Mesendoderm (in vitro differentiated cells): Measurements from ENCODE around the gene PSD.

Source experiments
- DNase-seq: peaks from one replicate; pipeline ENCODE4 v3.0.0; 2013
- H2AK5ac ChIP-seq: 2 replicates; pipeline ENCODE4 v1.6.1; 2013; ENCODE audit warnings: low read length, inconsistent platforms
- H2BK120ac ChIP-seq: 2 replicates; pipeline ENCODE4 v1.6.1; 2013; ENCODE audit warnings: low read depth, mild to moderate bottlenecking, low read length, moderate library complexity, mixed read lengths
- H2BK15ac ChIP-seq: replicated peaks from 2 replicates; pipeline ENCODE4 v1.6.1; 2013; ENCODE audit warnings: low read depth, mild to moderate bottlenecking, moderate library complexity
- H2BK5ac ChIP-seq: 2 replicates; pipeline ENCODE4 v1.6.1; 2013; ENCODE audit warnings: low read length, inconsistent platforms
- H3K18ac ChIP-seq: 2 replicates; pipeline ENCODE4 v1.6.1; 2013; ENCODE audit warnings: mild to moderate bottlenecking, low read length, mixed read lengths
- H3K23ac ChIP-seq: one replicate; pipeline ENCODE4 v1.6.1; 2013; ENCODE audit warnings: low read length
- H3K27ac ChIP-seq: 2 replicates; pipeline ENCODE4 v1.5.1; 2013; ENCODE audit warnings: low read depth, mild to moderate bottlenecking, inconsistent platforms, low read length, moderate library complexity
- H3K27me3 ChIP-seq: 2 replicates; pipeline ENCODE4 v1.6.1; 2013; ENCODE audit warnings: low read length, control low read depth, mild to moderate bottlenecking, inconsistent platforms; ENCODE audit not compliant: insufficient read depth, poor library complexity
- H3K36me3 ChIP-seq: 2 replicates; pipeline ENCODE4 v1.6.1; 2013; ENCODE audit warnings: low read length, inconsistent platforms; ENCODE audit not compliant: control insufficient read depth, insufficient read depth
- H3K4ac ChIP-seq: one replicate; pipeline ENCODE4 v1.6.1; 2013; ENCODE audit warnings: low read depth, mild to moderate bottlenecking, low read length, moderate library complexity
- H3K4me1 ChIP-seq: 2 replicates; pipeline ENCODE4 v1.6.1; 2013; ENCODE audit warnings: low read depth, low read length, inconsistent platforms; ENCODE audit not compliant: control insufficient read depth
- H3K4me2 ChIP-seq: 2 replicates; pipeline ENCODE4 v1.6.1; 2013; ENCODE audit warnings: low read length
- H3K4me3 ChIP-seq: 2 replicates; pipeline ENCODE4 v1.5.1; 2013; ENCODE audit warnings: mild to moderate bottlenecking, low read length
- H3K56ac ChIP-seq: one replicate; pipeline ENCODE4 v1.6.1; 2013; ENCODE audit warnings: low read length
- H3K79me1 ChIP-seq: 2 replicates; pipeline ENCODE4 v1.6.1; 2013; ENCODE audit warnings: low read length, inconsistent platforms
- H3K79me2 ChIP-seq: 2 replicates; pipeline ENCODE4 v1.6.1; 2013; ENCODE audit warnings: mild to moderate bottlenecking, low read length; ENCODE audit not compliant: control insufficient read depth, insufficient read depth
- H3K9ac ChIP-seq: 2 replicates; pipeline ENCODE4 v1.6.1; 2013; ENCODE audit warnings: low read length, inconsistent platforms
- H4K5ac ChIP-seq: one replicate; pipeline ENCODE4 v1.6.1; 2013; ENCODE audit warnings: low read length
- H4K8ac ChIP-seq: one replicate; pipeline ENCODE4 v1.6.1; 2013; ENCODE audit warnings: low read depth, mild to moderate bottlenecking, control low read depth, low read length, moderate library complexity
- WGBS: extraction: QIAGEN DNeasy Blood & Tissue Kit; methylation state at CpG from one replicate; pipeline ENCODE4 v1.1.7; 2013; ENCODE audit warnings: low lambda C conversion rate, missing lambda C conversion rate; ENCODE audit not compliant: insufficient coverage; ENCODE audit errors: extremely low coverage; 5-methylcytosine and 5-hydroxymethylcytosine counted together

The PSD gene

DNA sequence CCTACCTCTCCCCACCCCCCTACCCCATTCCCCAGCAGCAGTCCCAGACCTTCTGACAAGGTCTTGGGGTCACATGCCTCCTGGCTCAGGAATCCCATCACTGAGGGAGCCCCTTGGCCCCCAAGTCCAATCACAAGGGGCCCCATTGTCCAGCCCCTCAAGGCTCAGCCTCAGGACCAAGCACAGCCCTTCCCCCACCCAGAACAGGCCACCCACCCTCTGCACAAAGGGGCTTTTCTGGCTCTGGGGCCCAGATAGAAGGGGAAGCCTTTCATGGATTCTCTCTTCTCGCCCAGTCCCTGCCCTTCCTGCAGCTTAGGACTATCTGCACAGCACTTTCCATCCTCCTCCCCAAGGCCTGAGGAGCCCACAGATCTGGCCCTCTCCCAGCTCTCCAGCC, 6.9 kb upstream of the PSD start:
- H2BK5ac ChIP-seq = no peak overlapping the region
- no peak overlapping the region for H3K4me3 ChIP-seq
- H3K27me3 ChIP-seq = no peaks in the 10 kb centered on the region
- H3K56ac ChIP-seq = no peak overlapping the region
- H3K79me2 ChIP-seq = no peaks in the 10 kb centered on the region
- WGBS = no CpG with 5 or more reads among the region's 1 CpG
- no peak for DNase-seq
- no peak overlapping the region for H3K27ac ChIP-seq
- no peaks in the 10 kb centered on the region for H3K79me1 ChIP-seq
- peaks cover 5% of the 10 kb centered on the region for H3K4me1 ChIP-seq
- H2AK5ac ChIP-seq = no peak overlapping the region
- no peak overlapping the region for H3K23ac ChIP-seq
- H3K4me2 ChIP-seq = no peak overlapping the region
- no peak overlapping the region for H3K9ac ChIP-seq
- no peak overlapping the region for H4K5ac ChIP-seq
- H3K18ac ChIP-seq = no peak overlapping the region
- no peak overlapping the region for H4K8ac ChIP-seq
- no peak overlapping the region for H2BK15ac ChIP-seq
- no peak overlapping the region for H3K4ac ChIP-seq
- H3K36me3 ChIP-seq = no peaks in the 10 kb centered on the region
- H2BK120ac ChIP-seq = no peak overlapping the region

DNA sequence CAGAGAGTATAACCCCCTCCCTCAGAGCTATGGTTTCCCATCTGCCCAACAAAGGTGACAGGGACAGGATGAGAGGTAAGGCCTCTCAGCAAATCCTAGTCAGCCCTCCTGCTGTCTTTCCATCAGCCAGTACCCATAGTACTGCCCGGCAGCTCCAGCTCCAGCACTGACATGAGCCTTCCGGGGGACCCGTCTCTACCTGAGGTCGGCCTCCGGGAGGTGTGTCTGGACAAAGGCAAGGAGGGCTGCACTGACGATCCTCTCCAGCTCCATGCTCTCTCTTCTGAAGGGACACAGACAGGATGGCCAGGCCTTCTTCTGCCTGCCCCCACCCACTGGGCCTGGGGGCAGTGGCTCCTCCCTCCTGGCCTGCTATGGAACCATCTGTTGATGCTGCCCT, 6.3 kb upstream of the PSD start:
- H4K8ac ChIP-seq = no peak overlapping the region
- H3K4me3 ChIP-seq = no peak overlapping the region
- no peak overlapping the region for H3K23ac ChIP-seq
- no peak overlapping the region for H3K56ac ChIP-seq
- peaks cover 5% of the 10 kb centered on the region for H3K4me1 ChIP-seq
- H3K4ac ChIP-seq = no peak overlapping the region
- H2AK5ac ChIP-seq = no peak overlapping the region
- no peak overlapping the region for H3K18ac ChIP-seq
- H3K36me3 ChIP-seq = no peaks in the 10 kb centered on the region
- no peak overlapping the region for H2BK15ac ChIP-seq
- no peak overlapping the region for H4K5ac ChIP-seq
- H3K4me2 ChIP-seq = no peak overlapping the region
- H2BK5ac ChIP-seq = no peak overlapping the region
- no peak overlapping the region for H2BK120ac ChIP-seq
- DNase-seq = no peak
- H3K79me1 ChIP-seq = no peaks in the 10 kb centered on the region
- H3K9ac ChIP-seq = no peak overlapping the region
- no peaks in the 10 kb centered on the region for H3K79me2 ChIP-seq
- WGBS = no CpG with 5 or more reads among the region's 6 CpGs
- H3K27ac ChIP-seq = no peak overlapping the region
- H3K27me3 ChIP-seq = no peaks in the 10 kb centered on the region

DNA sequence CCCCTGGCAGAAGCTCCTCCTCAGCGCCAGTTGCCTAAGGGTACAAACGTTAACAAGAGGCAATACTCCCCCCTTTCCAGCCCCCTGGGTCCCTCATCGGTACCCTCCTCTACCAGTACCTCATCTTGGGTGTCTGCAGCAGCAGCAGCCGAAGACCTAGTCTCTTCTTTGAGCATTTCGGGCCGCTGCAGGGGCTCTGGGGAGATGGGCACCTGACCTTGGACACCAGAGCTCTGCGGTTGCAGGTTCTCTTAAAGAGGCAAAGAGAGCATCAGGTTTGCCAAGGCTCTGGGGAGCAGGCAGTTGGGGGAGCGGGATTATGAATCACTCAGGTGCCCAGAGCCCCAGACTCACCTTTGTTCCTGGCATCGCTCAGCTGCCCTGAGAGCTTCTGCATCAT, 5.6 kb upstream of the PSD start:
- Histone ChIP-seq H2AK5ac (no peak overlapping the region), H3K9ac (no peak overlapping the region), H3K36me3 (no peaks in the 10 kb centered on the region), H3K27ac (no peak overlapping the region), H3K4me3 (no peak overlapping the region), H3K27me3 (no peaks in the 10 kb centered on the region), H2BK5ac (no peak overlapping the region), H3K79me2 (no peaks in the 10 kb centered on the region), H3K4me2 (no peak overlapping the region), H4K5ac (no peak overlapping the region), H3K79me1 (no peaks in the 10 kb centered on the region), H2BK120ac (no peak overlapping the region), H3K18ac (no peak overlapping the region), H4K8ac (no peak overlapping the region), H3K4me1 (peaks cover 5% of the 10 kb centered on the region), H3K56ac (no peak overlapping the region), H2BK15ac (no peak overlapping the region), H3K23ac (no peak overlapping the region), H3K4ac (no peak overlapping the region)
- no CpG with 5 or more reads among the region's 9 CpGs for WGBS
- no peak for DNase-seq

DNA sequence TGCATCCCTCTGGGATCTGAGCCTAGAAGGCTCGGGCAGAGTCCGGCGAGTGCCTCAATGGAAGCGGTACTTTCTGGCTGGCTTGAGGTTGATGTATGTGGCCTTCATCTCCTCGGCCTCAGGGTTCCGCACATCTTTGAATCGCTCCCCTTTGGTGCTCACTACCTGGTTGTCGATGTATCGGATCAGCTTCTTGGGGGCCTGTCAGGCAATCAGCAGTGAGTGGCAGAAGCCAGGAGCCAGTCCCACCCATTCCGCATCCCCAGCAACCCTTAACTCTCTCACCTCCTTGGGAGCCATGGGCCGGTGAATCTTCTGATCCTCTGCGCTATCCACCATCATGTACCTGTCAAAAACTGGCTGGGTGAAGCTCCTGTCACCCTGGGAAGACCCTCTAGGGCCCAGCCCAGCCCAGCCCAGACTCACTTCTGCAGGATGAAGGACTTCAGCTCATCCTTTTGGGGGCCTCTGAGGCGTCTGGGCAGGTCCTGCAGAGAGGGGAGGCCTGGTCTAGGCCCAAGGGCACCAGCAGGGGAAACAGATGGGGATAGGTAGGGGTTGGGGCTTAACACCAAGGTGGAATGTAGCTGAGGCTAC, 4.9 kb upstream of the PSD start:
- H4K8ac ChIP-seq = no peak overlapping the region
- H3K4me2 ChIP-seq = no peak overlapping the region
- no peak overlapping the region for H3K27ac ChIP-seq
- peaks cover 7% of the 10 kb centered on the region for H3K4me1 ChIP-seq
- H2BK5ac ChIP-seq = no peak overlapping the region
- H2AK5ac ChIP-seq = no peak overlapping the region
- H3K9ac ChIP-seq = no peak overlapping the region
- no CpG with 5 or more reads among the region's 13 CpGs for WGBS
- no peak overlapping the region for H4K5ac ChIP-seq
- no peak overlapping the region for H2BK120ac ChIP-seq
- no peak overlapping the region for H3K56ac ChIP-seq
- no peak for DNase-seq
- no peaks in the 10 kb centered on the region for H3K79me2 ChIP-seq
- H3K36me3 ChIP-seq = no peaks in the 10 kb centered on the region
- no peak overlapping the region for H3K18ac ChIP-seq
- H3K79me1 ChIP-seq = no peaks in the 10 kb centered on the region
- no peak overlapping the region for H3K4me3 ChIP-seq
- H3K27me3 ChIP-seq = no peaks in the 10 kb centered on the region
- no peak overlapping the region for H2BK15ac ChIP-seq
- H3K4ac ChIP-seq = no peak overlapping the region
- no peak overlapping the region for H3K23ac ChIP-seq

DNA sequence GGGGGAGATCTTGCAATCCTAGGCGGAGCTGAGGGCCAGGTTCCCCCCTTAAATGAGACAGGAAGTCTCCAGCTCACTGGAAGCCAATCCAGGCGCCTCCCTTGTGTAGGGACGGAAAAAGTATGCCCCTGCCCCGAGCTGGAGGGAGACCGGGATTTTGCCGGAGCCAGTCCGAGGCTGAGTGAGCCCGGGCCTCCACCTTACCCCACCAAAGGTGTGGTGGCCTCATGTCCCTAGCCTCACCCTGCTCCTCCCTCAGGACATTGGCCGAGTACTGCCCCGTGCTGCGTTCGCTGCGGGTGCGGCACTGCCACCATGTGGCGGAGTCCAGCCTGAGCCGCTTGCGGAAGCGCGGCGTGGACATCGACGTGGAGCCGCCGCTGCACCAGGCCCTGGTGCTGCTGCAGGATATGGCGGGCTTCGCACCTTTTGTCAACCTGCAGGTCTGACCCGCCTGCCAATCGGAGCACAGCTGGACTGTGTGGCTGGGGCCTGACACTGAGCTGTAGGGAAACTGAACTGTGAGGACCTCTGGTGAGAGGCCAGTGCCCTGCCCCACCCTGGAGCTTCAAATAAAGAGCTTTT, 4.1 kb upstream of the PSD start:
- WGBS = no CpG with 5 or more reads among the region's 28 CpGs
- H3K79me1 ChIP-seq = no peaks in the 10 kb centered on the region
- no peak overlapping the region for H4K5ac ChIP-seq
- no peak overlapping the region for H2AK5ac ChIP-seq
- H3K79me2 ChIP-seq = no peaks in the 10 kb centered on the region
- no peak overlapping the region for H4K8ac ChIP-seq
- H3K23ac ChIP-seq = no peak overlapping the region
- peak; percentile 88 for DNase-seq
- H3K18ac ChIP-seq = no peak overlapping the region
- peak overlapping the region; percentile 95 for H3K56ac ChIP-seq
- no peak overlapping the region for H2BK15ac ChIP-seq
- H3K9ac ChIP-seq = peak overlapping the region; percentile 85
- no peak overlapping the region for H2BK5ac ChIP-seq
- H3K4me3 ChIP-seq = no peak overlapping the region
- H3K27ac ChIP-seq = no peak overlapping the region
- no peaks in the 10 kb centered on the region for H3K27me3 ChIP-seq
- no peaks in the 10 kb centered on the region for H3K36me3 ChIP-seq
- peaks cover 7% of the 10 kb centered on the region for H3K4me1 ChIP-seq
- H2BK120ac ChIP-seq = no peak overlapping the region
- H3K4ac ChIP-seq = no peak overlapping the region
- peak overlapping the region; percentile 65 for H3K4me2 ChIP-seq
